ENCODE measurements around the gene ARID1A. TPM values are rescaled to one million over a fixed set of nuclear protein-coding genes. Genes with fewer than 3 reads are reported as not detected.

Gene ARID1A
- total RNA-seq, 2 experiments from 2014 or later = 122 to 123 TPM

- no peaks in the 10 kb centered on the region for H3K27me3 Mint-ChIP-seq (ENCODE audit: low read depth)
- CTCF ChIA-PET = interaction anchor here (0.6 to 8.3 kb wide), 19 partner anchors 9 to 535 kb away, joined by 3 to 88 read pairs (median 6); partner anchors contain the start of genes PIGV and ZDHHC18
- POLR2A ChIA-PET = interaction anchor here (0.6 to 2.4 kb wide), 6 partner anchors 10 to 1338 kb away, joined by 4 to 12 read pairs (median 4); partner anchors contain the start of gene PIGV
Measured at GRCh38 chr1:26811057-26811456, 115.2 kb downstream of the ARID1A start.

GRCh38 chr1:26811708-26812107 lies 115.9 kb downstream of the ARID1A start:
- Mint-ChIP-seq H3K27me3 (ENCODE audit: low read depth) (no peaks in the 10 kb centered on the region), H3K27ac (no peak overlapping the region), H3K9me3 (ENCODE audit: insufficient read depth) (no peaks in the 10 kb centered on the region), H3K4me3 (no peak overlapping the region), H3K36me3 (ENCODE audit: low read depth) (peaks cover 3% of the 10 kb centered on the region), H3K4me1 (ENCODE audit: low read depth) (peaks cover 21% of the 10 kb centered on the region)
- ATAC-seq (no peak), DNase-seq (no peak)
- POLR2A ChIA-PET = interaction anchor here (0.6 to 1.6 kb wide), 3 partner anchors 23 to 1338 kb away, joined by 3 to 12 read pairs (median 5); partner anchors contain the start of gene PIGV
- CTCF ChIA-PET = interaction anchor here (0.6 to 8.3 kb wide), 13 partner anchors 9 to 536 kb away, joined by 3 to 88 read pairs (median 22); partner anchors contain the start of genes PIGV and ZDHHC18

More at GRCh38 chr1:26811057-26811456, 115.2 kb downstream of the ARID1A start:
- Mint-ChIP-seq H3K9me3 (ENCODE audit: insufficient read depth) (no peaks in the 10 kb centered on the region), H3K4me1 (ENCODE audit: low read depth) (peaks cover 21% of the 10 kb centered on the region), H3K4me3 (no peak overlapping the region), H3K27ac (peak overlapping the region; percentile 74), H3K36me3 (ENCODE audit: low read depth) (peaks cover 2% of the 10 kb centered on the region)
- DNase-seq (no peak), ATAC-seq (no peak)

- no peak overlapping the region for H3K27ac Mint-ChIP-seq
- ChIA-PET CTCF (no interaction called here), POLR2A (interaction anchor here (0.8 kb wide), 1 partner anchor 15 kb away, joined by 4 read pairs; no protein-coding TSS in a partner anchor)
- H3K27me3 Mint-ChIP-seq (ENCODE audit: low read depth) = no peaks in the 10 kb centered on the region
- ATAC-seq (no peak), DNase-seq (no peak)
- peaks cover 2% of the 10 kb centered on the region for H3K36me3 Mint-ChIP-seq (ENCODE audit: low read depth)
- H3K4me3 Mint-ChIP-seq = no peak overlapping the region
- no peaks in the 10 kb centered on the region for H3K9me3 Mint-ChIP-seq (ENCODE audit: insufficient read depth)
- H3K4me1 Mint-ChIP-seq (ENCODE audit: low read depth) = peaks cover 21% of the 10 kb centered on the region
Measured at GRCh38 chr1:26814377-26814776, 118.6 kb downstream of the ARID1A start.

- ATAC-seq (no peak), DNase-seq (no peak)
- CTCF ChIA-PET = interaction anchor here (1.1 to 1.2 kb wide), 2 partner anchors 10 to 18 kb away, joined by 3 to 4 read pairs; no protein-coding TSS in a partner anchor
- POLR2A ChIA-PET = interaction anchor here (0.8 kb wide), 1 partner anchor 15 kb away, joined by 4 read pairs; no protein-coding TSS in a partner anchor
- no peak overlapping the region for H3K4me3 Mint-ChIP-seq
- H3K4me1 Mint-ChIP-seq (ENCODE audit: low read depth) = peaks cover 18% of the 10 kb centered on the region
- no peak overlapping the region for H3K27ac Mint-ChIP-seq
- peaks cover 2% of the 10 kb centered on the region for H3K36me3 Mint-ChIP-seq (ENCODE audit: low read depth)
- H3K27me3 Mint-ChIP-seq (ENCODE audit: low read depth) = no peaks in the 10 kb centered on the region
- H3K9me3 Mint-ChIP-seq (ENCODE audit: insufficient read depth) = no peaks in the 10 kb centered on the region
Measured at GRCh38 chr1:26814893-26815292, 119.1 kb downstream of the ARID1A start.

- CTCF ChIA-PET = interaction anchor here (0.6 to 4.3 kb wide), 24 partner anchors 10 to 321 kb away, joined by 3 to 54 read pairs (median 4); no protein-coding TSS in a partner anchor
- Mint-ChIP-seq H3K27ac (peak overlapping the region; percentile 80), H3K27me3 (ENCODE audit: low read depth) (no peaks in the 10 kb centered on the region), H3K9me3 (ENCODE audit: insufficient read depth) (no peaks in the 10 kb centered on the region), H3K36me3 (ENCODE audit: low read depth) (peaks cover 2% of the 10 kb centered on the region), H3K4me1 (ENCODE audit: low read depth) (peaks cover 25% of the 10 kb centered on the region), H3K4me3 (peak overlapping the region; percentile 70)
- ATAC-seq (peak; percentile 93), DNase-seq (peak; percentile 64)
- POLR2A ChIA-PET = interaction anchor here (0.7 to 1.6 kb wide), 7 partner anchors 9 to 80 kb away, joined by 3 to 20 read pairs (median 5); partner anchors contain the start of genes GPATCH3 and PIGV
Measured at GRCh38 chr1:26820784-26821269, 125.0 kb downstream of the ARID1A start.

GRCh38 chr1:26822737-26823395 lies 127.1 kb downstream of the ARID1A start:
- no peak for ATAC-seq
- Mint-ChIP-seq H3K4me1 (ENCODE audit: low read depth) (peaks cover 36% of the 10 kb centered on the region), H3K27ac (no peak overlapping the region), H3K27me3 (ENCODE audit: low read depth) (no peaks in the 10 kb centered on the region), H3K4me3 (no peak overlapping the region), H3K9me3 (ENCODE audit: insufficient read depth) (no peaks in the 10 kb centered on the region), H3K36me3 (ENCODE audit: low read depth) (peaks cover 7% of the 10 kb centered on the region)
- DNase-seq = no peak
- POLR2A ChIA-PET = interaction anchor here (0.9 to 1.1 kb wide), 3 partner anchors 11 to 42 kb away, joined by 3 to 4 read pairs (median 3); partner anchors contain the start of gene PIGV
- CTCF ChIA-PET = interaction anchor here (1.5 to 5.0 kb wide), 5 partner anchors 9 to 33 kb away, joined by 4 to 54 read pairs (median 11); no protein-coding TSS in a partner anchor

- ChIA-PET POLR2A (interaction anchor here (1.0 to 2.2 kb wide), 3 partner anchors 9 to 41 kb away, joined by 3 to 9 read pairs (median 4); no protein-coding TSS in a partner anchor), CTCF (interaction anchor here (0.6 to 5.0 kb wide), 8 partner anchors 9 to 1491 kb away, joined by 3 to 45 read pairs (median 4); no protein-coding TSS in a partner anchor)
- no peak for DNase-seq
- no peak for ATAC-seq
- H3K4me3 Mint-ChIP-seq = no peak overlapping the region
- no peaks in the 10 kb centered on the region for H3K27me3 Mint-ChIP-seq (ENCODE audit: low read depth)
- H3K9me3 Mint-ChIP-seq (ENCODE audit: insufficient read depth) = no peaks in the 10 kb centered on the region
- H3K4me1 Mint-ChIP-seq (ENCODE audit: low read depth) = peaks cover 55% of the 10 kb centered on the region
- peaks cover 20% of the 10 kb centered on the region for H3K36me3 Mint-ChIP-seq (ENCODE audit: low read depth)
- no peak overlapping the region for H3K27ac Mint-ChIP-seq
Measured at GRCh38 chr1:26824731-26825130, 128.9 kb downstream of the ARID1A start.

- Mint-ChIP-seq H3K9me3 (ENCODE audit: insufficient read depth) (no peaks in the 10 kb centered on the region), H3K4me1 (ENCODE audit: low read depth) (peaks cover 55% of the 10 kb centered on the region), H3K27me3 (ENCODE audit: low read depth) (no peaks in the 10 kb centered on the region), H3K36me3 (ENCODE audit: low read depth) (peaks cover 28% of the 10 kb centered on the region), H3K27ac (peak within 1 kb of the TSS; percentile 92), H3K4me3 (peak within 1 kb of the TSS; percentile 95)
- ATAC-seq (peak; percentile 91), DNase-seq (peak; percentile 70)
- ChIA-PET CTCF (interaction anchor here (1.0 to 5.0 kb wide), 8 partner anchors 12 to 219 kb away, joined by 3 to 45 read pairs (median 6); no protein-coding TSS in a partner anchor), POLR2A (interaction anchor here (0.6 to 2.2 kb wide), 3 partner anchors 36 to 63 kb away, joined by 3 to 9 read pairs (median 3); partner anchors contain the start of gene GPN2)
Measured at GRCh38 chr1:26826261-26827105, 130.7 kb downstream of the ARID1A start, which contains the start of gene ZDHHC18. Gene ZDHHC18 (plus strand): TSS chr1:26826688. CDS start chr1:26826805, 117 bp downstream.

- ATAC-seq (no peak), DNase-seq (no peak)
- peaks cover 32% of the 10 kb centered on the region for H3K36me3 Mint-ChIP-seq (ENCODE audit: low read depth)
- POLR2A ChIA-PET = interaction anchor here (1.3 kb wide), 1 partner anchor 36 kb away, joined by 3 read pairs; no protein-coding TSS in a partner anchor
- H3K27me3 Mint-ChIP-seq (ENCODE audit: low read depth) = no peaks in the 10 kb centered on the region
- H3K4me3 Mint-ChIP-seq = peak overlapping the region; percentile 95
- H3K9me3 Mint-ChIP-seq (ENCODE audit: insufficient read depth) = no peaks in the 10 kb centered on the region
- CTCF ChIA-PET = interaction anchor here (1.2 to 2.1 kb wide), 2 partner anchors 28 to 225 kb away, joined by 5 to 6 read pairs; no protein-coding TSS in a partner anchor
- peaks cover 60% of the 10 kb centered on the region for H3K4me1 Mint-ChIP-seq (ENCODE audit: low read depth)
- peak overlapping the region; percentile 92 for H3K27ac Mint-ChIP-seq
Measured at GRCh38 chr1:26827106-26827604, 131.3 kb downstream of the ARID1A start.

- Mint-ChIP-seq H3K9me3 (ENCODE audit: insufficient read depth) (no peaks in the 10 kb centered on the region), H3K36me3 (ENCODE audit: low read depth) (peaks cover 37% of the 10 kb centered on the region), H3K4me3 (peak overlapping the region; percentile 95), H3K27me3 (ENCODE audit: low read depth) (no peaks in the 10 kb centered on the region), H3K4me1 (ENCODE audit: low read depth) (peaks cover 65% of the 10 kb centered on the region), H3K27ac (peak overlapping the region; percentile 92)
- ATAC-seq (no peak), DNase-seq (no peak)
- ChIA-PET CTCF (interaction anchor here (0.9 to 3.5 kb wide), 5 partner anchors 10 to 225 kb away, joined by 3 to 22 read pairs (median 6); partner anchors contain the start of gene PIGV), POLR2A (interaction anchor here (1.0 to 1.5 kb wide), 3 partner anchors 38 to 62 kb away, joined by 3 to 12 read pairs (median 3); no protein-coding TSS in a partner anchor)
Measured at GRCh38 chr1:26827663-26828062, 131.8 kb downstream of the ARID1A start.

All from activated CD8-positive, alpha-beta T cell treated with anti-CD3 and anti-CD28 coated beads, Interleukin-2, amount 10 ng/mL, durations not matched to agents 7 days and 5 days (primary cell).